Endothelial cell of umbilical vein (primary cell): ENCODE measurements around the gene SHC1. TPM values are rescaled to one million over a fixed set of nuclear protein-coding genes. Genes with fewer than 3 reads are reported as not detected.

Experiments
- BruUV-seq: library from RNA; stranded (reverse); fragments of 400-500 nt; replicated peaks from 2 replicates; lab custom pipeline; 2021; lab: Mats Ljungman, UMichigan
- CTCF ChIA-PET: fragments of 300-600, 350-600 bp; sonication (Branson Sonifier 250); formaldehyde crosslinking; loops from one replicate; lab custom pipeline; 2021; ENCODE audit warnings: antibody characterized with exemption, inconsistent platforms; lab: Charles Lee
- POLR2A ChIA-PET: fragments of 300-600, 350-600 bp; sonication (Branson Sonifier 250); formaldehyde crosslinking; loops from one replicate; lab custom pipeline; 2021; ENCODE audit warnings: antibody characterized with exemption, inconsistent platforms; lab: Charles Lee
- DNase-seq: peaks from one replicate; pipeline ENCODE4 v3.0.0-alpha.2; 2011; ENCODE audit warnings: low read depth, low spot score
- FAIRE-seq: peaks from 2 replicates; lab custom pipeline; 2011; peaks lifted over from hg19 to GRCh38; lab: Jason Lieb, UNC
- H2AFZ ChIP-seq: 2 replicates; pipeline ENCODE4 v1.6.0; 2012; ENCODE audit warnings: low read depth, low read length, control low read depth, inconsistent platforms
- H3K27ac ChIP-seq: 2 replicates; pipeline ENCODE4 v1.5.1; 2011; ENCODE audit warnings: low read depth, mild to moderate bottlenecking, control low read depth, low read length, moderate library complexity; ENCODE audit not compliant: insufficient read depth
- H3K27me3 ChIP-seq, 2 experiments: 2 replicates each; pipeline versions ENCODE4 v1.6.0 to v1.6.1; 2011; ENCODE audit warnings: low read length in 2 of 2, mixed read lengths in 1 of 2; ENCODE audit not compliant: control insufficient read depth in 2 of 2, insufficient read depth in 2 of 2
- H3K36me3 ChIP-seq, 2 experiments: 2 replicates in 1 of 2; 3 replicates in 1 of 2; pipeline ENCODE4 v1.5.1; 2011; ENCODE audit warnings: low read length in 2 of 2, mild to moderate bottlenecking in 1 of 2, moderate library complexity in 1 of 2; ENCODE audit not compliant: control insufficient read depth in 2 of 2, insufficient read depth in 2 of 2; ENCODE audit errors: extremely low read depth in 1 of 2
- H3K4me1 ChIP-seq: 3 replicates; pipeline ENCODE4 v1.5.1; 2011; ENCODE audit warnings: mild to moderate bottlenecking, low read length; ENCODE audit not compliant: control insufficient read depth, insufficient read depth; ENCODE audit errors: extremely low read depth
- H3K4me2 ChIP-seq: 2 replicates; pipeline ENCODE4 v1.6.1; 2011; ENCODE audit warnings: low read length, control low read depth, mixed read lengths; ENCODE audit not compliant: insufficient read depth
- H3K4me3 ChIP-seq, 3 experiments: fragments of 200-600 bp in 1 of 3; sonication (generic), shearing (Covaris generic) in 1 of 3; replicated peaks in 1 of 3; 2 replicates each; pipeline ENCODE4 v1.5.1; 2011 to 2016; ENCODE audit warnings: control low read depth in 3 of 3, low read length in 3 of 3, mild to moderate bottlenecking in 2 of 3, inconsistent platforms in 1 of 3, low read depth in 1 of 3, moderate library complexity in 1 of 3; ENCODE audit not compliant: insufficient read depth in 1 of 3
- H3K79me2 ChIP-seq: 2 replicates; pipeline ENCODE4 v1.6.0; 2012; ENCODE audit warnings: low read length, inconsistent platforms; ENCODE audit not compliant: control insufficient read depth, insufficient read depth
- H3K9ac ChIP-seq: replicated peaks from 2 replicates; pipeline ENCODE3; 2011; ENCODE audit warnings: low read length, control low read depth; ENCODE audit not compliant: insufficient read depth; ENCODE audit errors: extremely low read depth
- H3K9me1 ChIP-seq: replicated peaks from 3 replicates; pipeline ENCODE4 v1.6.0; 2011; ENCODE audit warnings: mild to moderate bottlenecking, low read length; ENCODE audit not compliant: control insufficient read depth, insufficient read depth; ENCODE audit errors: extremely low read depth
- H3K9me3 ChIP-seq: replicated peaks from 2 replicates; pipeline ENCODE4 v1.5.1; 2012; ENCODE audit warnings: low read length, inconsistent platforms; ENCODE audit not compliant: control insufficient read depth, insufficient read depth
- H4K20me1 ChIP-seq: replicated peaks from 2 replicates; pipeline ENCODE3; 2011; ENCODE audit warnings: mild to moderate bottlenecking, low read length; ENCODE audit not compliant: control insufficient read depth, insufficient read depth; ENCODE audit errors: extremely low read depth
- CTCF ChIP-seq, 2 donors: IDR thresholded peaks; 1 replicate in 1 of 2; 2 replicates in 1 of 2; pipeline ENCODE4 v1.5.1; 2011; ENCODE audit warnings: low read length in 2 of 2, mild to moderate bottlenecking in 2 of 2, moderate library complexity in 2 of 2, control low read depth in 1 of 2, inconsistent platforms in 1 of 2, low read depth in 1 of 2; ENCODE audit not compliant: insufficient read depth in 1 of 2; ENCODE audit errors: extremely low read depth in 1 of 2
- EZH2 ChIP-seq: IDR thresholded peaks from 2 replicates; pipeline ENCODE4 v1.6.1; 2012; ENCODE audit warnings: borderline replicate concordance, low read depth, mild to moderate bottlenecking, moderate library complexity, low read length, inconsistent platforms; ENCODE audit not compliant: severe bottlenecking
- JUN ChIP-seq: IDR thresholded peaks from 2 replicates; pipeline ENCODE4 v1.6.1; 2011; ENCODE audit warnings: borderline replicate concordance, low read depth; ENCODE audit not compliant: insufficient read length, insufficient read depth
- MYC ChIP-seq: IDR thresholded peaks from one replicate; pipeline ENCODE4 v1.6.1; 2011; ENCODE audit warnings: mild to moderate bottlenecking, low read depth, low read length
- POLR2AphosphoS5 ChIP-seq: IDR thresholded peaks from 2 replicates; pipeline ENCODE4 v1.6.1; 2012; ENCODE audit warnings: low read depth, mild to moderate bottlenecking, control low read depth, low read length, moderate library complexity; ENCODE audit not compliant: insufficient read depth
- dilution Hi-C: fragments of 300-500 bp; cut with MboI; formaldehyde crosslinking; loops from one replicate; pipeline ENCODE4 v1.15.0; 2019; ENCODE audit warnings: low sequenced_read_pairs; ENCODE audit not compliant: extremely low pct_ligation_motif_present
- intact Hi-C: fragments of 100-400 bp; cut with micrococcal nuclease; formaldehyde crosslinking; loops from one replicate; pipeline ENCODE4 v1.10.0; 2022
- polyA plus RNA-seq, 4 experiments: library from polyadenylated mRNA; depleted of rRNA in 3 of 4; stranded (reverse) in 3 of 4; unstranded in 1 of 4; fragments of >200 nt; gene quantifications; 2 replicates each; pipeline versions ENCODE4 v1.2.1 to v1.2.3, GENCODE V29; 2011 to 2012; ENCODE audit warnings: missing spikeins in 1 of 4
- total RNA-seq: library from RNA; stranded (reverse); gene quantifications from 2 replicates; pipeline ENCODE4 v1.2.3, GENCODE V29; 2021
- TF ChIP-seq, protein P1 (sequence below): IDR thresholded peaks from 2 replicates; pipeline ENCODE4 v1.6.1; 2011; ENCODE audit not compliant: insufficient read depth, insufficient read length

The SHC1 gene
- total and polyA plus RNA-seq, 2 donors (not counting 3 experiments of a cell fraction or from before 2014, with no cell fraction given), result 316 to 324 TPM

- no peaks in the 10 kb centered on the region for H3K79me2 ChIP-seq
- H3K27ac ChIP-seq, result no peak overlapping the region
- dilution Hi-C loops, result no loop called here
- FAIRE-seq (peak; percentile 90), DNase-seq (peak; percentile 29)
- peaks cover 0 to 25% of the 10 kb centered on the region in 2 experiments for H3K36me3 ChIP-seq
- H3K27me3 ChIP-seq, result no peaks in the 10 kb centered on the region
- no peaks in the 10 kb centered on the region for H3K4me1 ChIP-seq
- POLR2A ChIA-PET, result interaction anchor here (1.1 to 1.4 kb wide), 2 partner anchors 29 to 384 kb away, joined by 3 read pairs; no protein-coding TSS in a partner anchor
- CTCF ChIA-PET, result interaction anchor here (0.6 to 3.4 kb wide), 26 partner anchors 9 to 459 kb away, joined by 3 to 19 read pairs (median 4); partner anchors contain the start of gene CKS1B
- H3K4me2 ChIP-seq, result no peak overlapping the region
- H3K9me1 ChIP-seq, result no peaks in the 10 kb centered on the region
- no peak for TF ChIP-seq MYC
- peak; percentile 69 to 85 for TF ChIP-seq CTCF (IDR thresholded peaks at IDR 0.05; ENCODE audit: extremely low read depth in 1 of 2, insufficient read depth in 1 of 2, low read depth in 1 of 2, low read length in 2 of 2)
- TF ChIP-seq JUN, result no peak
- no peak for TF ChIP-seq POLR2AphosphoS5
- no peak for TF ChIP-seq EZH2
- TF ChIP-seq, protein P1, sequence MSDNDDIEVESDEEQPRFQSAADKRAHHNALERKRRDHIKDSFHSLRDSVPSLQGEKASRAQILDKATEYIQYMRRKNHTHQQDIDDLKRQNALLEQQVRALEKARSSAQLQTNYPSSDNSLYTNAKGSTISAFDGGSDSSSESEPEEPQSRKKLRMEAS, result no peak
- H4K20me1 ChIP-seq, result no peaks in the 10 kb centered on the region
- no peak overlapping the region for H2AFZ ChIP-seq
- no peak overlapping the region for H3K9ac ChIP-seq
- H3K9me3 ChIP-seq, result no peaks in the 10 kb centered on the region
- BruUV-seq, result TSS peak; percentile 71
- intact Hi-C loops, result no loop called here
- H3K4me3 ChIP-seq, result no peak overlapping the region
Measured at GRCh38 chr1:154943649-154944400, 26.7 kb downstream of the SHC1 start.
